Measurements from ENCODE around the gene TTC19. TPM values are rescaled to one million over a fixed set of nuclear protein-coding genes. Genes with fewer than 3 reads are reported as not detected.
"Not testable (repeated sequence)": the region's sequence is repeated elsewhere in the genome, so short reads cannot be mapped to it uniquely, and the experiment has no call there.

The TTC19 gene
- total and polyA plus RNA-seq, 8 donors, result 11.4 to 27.9 (median 19.3) TPM

DNA sequence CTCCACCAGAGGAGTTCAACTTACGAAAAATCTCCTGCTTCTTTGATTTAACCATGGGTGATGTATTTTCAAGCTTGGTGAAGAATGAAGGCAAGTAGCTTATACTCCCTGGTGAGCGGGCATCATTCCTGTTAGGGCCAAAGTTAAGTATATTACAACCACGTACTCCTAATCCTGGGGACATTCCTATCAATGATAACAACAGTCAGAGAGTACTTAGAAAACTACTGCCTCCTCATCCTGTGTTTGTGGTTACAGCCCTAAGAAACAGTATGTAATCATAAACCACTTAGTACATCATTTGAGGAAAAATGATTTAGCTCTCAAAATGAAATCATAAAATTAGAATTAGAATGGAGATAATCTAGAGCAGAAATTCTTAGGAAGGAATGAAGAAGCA, 47.3 kb downstream of the TTC19 start:
- H3K4me3 ChIP-seq, result no peak overlapping the region
- 94 to 97% methylated on average over 3 of the region's 3 CpGs for WGBS, 2 donors
- peaks cover 0 to 8% (median 5%) of the 10 kb centered on the region in 3 donors for H3K4me1 ChIP-seq
- no peaks in the 10 kb centered on the region for H3K9me3 ChIP-seq
- H3K27me3 ChIP-seq, result no peaks in the 10 kb centered on the region
- intact Hi-C loops (cut with DNase I), result no loop called here
- no peak overlapping the region for H3K27ac ChIP-seq
- TF ChIP-seq, protein P1, sequence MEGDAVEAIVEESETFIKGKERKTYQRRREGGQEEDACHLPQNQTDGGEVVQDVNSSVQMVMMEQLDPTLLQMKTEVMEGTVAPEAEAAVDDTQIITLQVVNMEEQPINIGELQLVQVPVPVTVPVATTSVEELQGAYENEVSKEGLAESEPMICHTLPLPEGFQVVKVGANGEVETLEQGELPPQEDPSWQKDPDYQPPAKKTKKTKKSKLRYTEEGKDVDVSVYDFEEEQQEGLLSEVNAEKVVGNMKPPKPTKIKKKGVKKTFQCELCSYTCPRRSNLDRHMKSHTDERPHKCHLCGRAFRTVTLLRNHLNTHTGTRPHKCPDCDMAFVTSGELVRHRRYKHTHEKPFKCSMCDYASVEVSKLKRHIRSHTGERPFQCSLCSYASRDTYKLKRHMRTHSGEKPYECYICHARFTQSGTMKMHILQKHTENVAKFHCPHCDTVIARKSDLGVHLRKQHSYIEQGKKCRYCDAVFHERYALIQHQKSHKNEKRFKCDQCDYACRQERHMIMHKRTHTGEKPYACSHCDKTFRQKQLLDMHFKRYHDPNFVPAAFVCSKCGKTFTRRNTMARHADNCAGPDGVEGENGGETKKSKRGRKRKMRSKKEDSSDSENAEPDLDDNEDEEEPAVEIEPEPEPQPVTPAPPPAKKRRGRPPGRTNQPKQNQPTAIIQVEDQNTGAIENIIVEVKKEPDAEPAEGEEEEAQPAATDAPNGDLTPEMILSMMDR (IDR thresholded peaks at IDR 0.05), result no peak
- DNase-seq (no peak), ATAC-seq (no peak), FAIRE-seq (no peak)
- H3K36me3 ChIP-seq, result peaks cover 0 to 32% (median 4%) of the 10 kb centered on the region in 3 donors

- 55 to 60% methylated on average over 14 of the region's 14 CpGs for WGBS, 2 donors
- Histone ChIP-seq H3K27ac (peak overlapping the region in 2 of 4 donors; percentile 53 to 60), H3K4me3 (no peak overlapping the region), H3K36me3 (peaks cover 0 to 31% (median 4%) of the 10 kb centered on the region in 3 donors), H3K9me3 (no peaks in the 10 kb centered on the region), H3K4me1 (peaks cover 0 to 8% (median 5%) of the 10 kb centered on the region in 3 donors), H3K27me3 (no peaks in the 10 kb centered on the region)
- no peak for FAIRE-seq
- TF ChIP-seq, protein P1 (IDR thresholded peaks at IDR 0.05), result no peak
- DNase-seq, result no peak
- intact Hi-C loops (cut with DNase I), result no loop called here
- ATAC-seq, result peak; percentile 32 to 69 (median 66)
Measured at GRCh38 chr17:16048811-16049449, 49.3 kb downstream of the TTC19 start.

GRCh38 chr17:16050844-16051243, 51.2 kb downstream of the TTC19 start:
- TF ChIP-seq, protein P1 (IDR thresholded peaks at IDR 0.05), result no peak
- Histone ChIP-seq H3K36me3 (peaks cover 0 to 24% (median 10%) of the 10 kb centered on the region in 3 donors), H3K27me3 (no peaks in the 10 kb centered on the region), H3K9me3 (no peaks in the 10 kb centered on the region), H3K4me3 (no peak overlapping the region), H3K27ac (no peak overlapping the region), H3K4me1 (peaks cover 0 to 8% (median 5%) of the 10 kb centered on the region in 3 donors)
- 97 to 98% methylated on average over 6 of the region's 6 CpGs for WGBS, 2 donors
- ATAC-seq (no peak), FAIRE-seq (no peak), DNase-seq (no peak)
- intact Hi-C loops (cut with DNase I), result no loop called here

DNA sequence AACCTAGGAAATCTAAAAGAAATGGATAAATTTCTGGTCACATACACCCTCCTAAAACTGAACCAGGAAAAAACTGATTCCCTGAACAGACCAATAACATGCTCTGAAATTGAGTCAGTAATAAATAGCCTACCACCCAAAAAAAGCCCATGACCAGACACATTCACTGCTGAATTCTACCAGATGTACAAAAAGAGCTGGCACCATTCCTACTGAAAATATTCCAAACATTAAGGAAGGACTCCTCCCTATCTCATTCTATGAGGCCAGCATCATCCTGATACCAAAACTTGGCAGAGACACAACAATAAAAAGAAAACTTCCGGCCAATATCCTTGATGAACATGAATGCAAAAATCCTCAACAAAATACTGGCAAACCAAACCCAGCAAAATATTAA, 52.9 kb downstream of the TTC19 start:
- no peak overlapping the region for H3K27ac ChIP-seq
- H3K4me1 ChIP-seq, result peaks cover 0 to 8% (median 5%) of the 10 kb centered on the region in 3 donors
- H3K9me3 ChIP-seq, result no peaks in the 10 kb centered on the region
- FAIRE-seq (no peak), DNase-seq (no peak), ATAC-seq (no peak)
- TF ChIP-seq, protein P1 (IDR thresholded peaks at IDR 0.05), result no peak
- H3K27me3 ChIP-seq, result no peaks in the 10 kb centered on the region
- intact Hi-C loops (cut with DNase I), result no loop called here
- H3K36me3 ChIP-seq, result peaks cover 7 to 25% (median 12%) of the 10 kb centered on the region in 3 donors
- WGBS, 2 donors, result 77 to 81% methylated on average over 1 of the region's 1 CpG
- no peak overlapping the region for H3K4me3 ChIP-seq

- not testable (repeated sequence) for H3K4me3 ChIP-seq, ATAC-seq
Measured at GRCh38 chr17:16055139-16055538, 55.5 kb downstream of the TTC19 start.

More at GRCh38 chr17:16055139-16055538, 55.5 kb downstream of the TTC19 start:
- H3K9me3 ChIP-seq; intact Hi-C loops (cut with DNase I); H3K4me1 ChIP-seq; H3K27me3 ChIP-seq; DNase-seq; FAIRE-seq; H3K27ac ChIP-seq: not testable (repeated sequence)
- WGBS, 2 donors, result 75 to 86% methylated on average over 4 of the region's 4 CpGs
- peaks cover 7 to 37% (median 16%) of the 10 kb centered on the region in 3 donors for H3K36me3 ChIP-seq

Data from pancreas (tissue), 10 donors.